NCI-H1048 (cell line): Measurements from ENCODE around the gene EXOC3L1.

ENCODE experiments used
- DNase-seq: peaks from one replicate; lab custom pipeline; 2025; lab: John Stamatoyannopoulos, UW

Gene EXOC3L1

GRCh38 chr16:67216612-67217490, 26.9 kb upstream of the EXOC3L1 start:
- DNase-seq: no peak

- DNase-seq: no peak
Observed at GRCh38 chr16:67215706-67216105, 25.8 kb upstream of the EXOC3L1 start.

- no peak for DNase-seq
Observed at GRCh38 chr16:67213197-67214019, 23.5 kb upstream of the EXOC3L1 start.

- DNase-seq: no peak
Observed at GRCh38 chr16:67212766-67213165, 22.8 kb upstream of the EXOC3L1 start.

GRCh38 chr16:67211674-67212073, 21.7 kb upstream of the EXOC3L1 start:
- no peak for DNase-seq

- DNase-seq: no peak
Observed at GRCh38 chr16:67210069-67210937, 20.4 kb upstream of the EXOC3L1 start.

GRCh38 chr16:67209565-67209964, 19.6 kb upstream of the EXOC3L1 start:
- no peak for DNase-seq

- DNase-seq: no peak
Observed at GRCh38 chr16:67208154-67208896, 18.4 kb upstream of the EXOC3L1 start.

- no peak for DNase-seq
Observed at GRCh38 chr16:67207249-67208091, 17.5 kb upstream of the EXOC3L1 start.

GRCh38 chr16:67206838-67207248, 16.9 kb upstream of the EXOC3L1 start:
- no peak for DNase-seq

- DNase-seq: no peak
Observed at GRCh38 chr16:67206129-67206837, 16.3 kb upstream of the EXOC3L1 start.

- no peak for DNase-seq
Observed at GRCh38 chr16:67204076-67204475, 14.1 kb upstream of the EXOC3L1 start.

- DNase-seq: no peak
Observed at GRCh38 chr16:67202956-67203493, 13.1 kb upstream of the EXOC3L1 start.

GRCh38 chr16:67202426-67202825, 12.5 kb upstream of the EXOC3L1 start:
- no peak for DNase-seq

GRCh38 chr16:67201411-67202345, 11.7 kb upstream of the EXOC3L1 start:
- no peak for DNase-seq

GRCh38 chr16:67200491-67200890, 10.6 kb upstream of the EXOC3L1 start:
- no peak for DNase-seq

GRCh38 chr16:67199808-67200198, 9.9 kb upstream of the EXOC3L1 start:
- DNase-seq: no peak
